ENCODE results near the gene FARS2.

GRCh38 chr6:5537132-5537531, 275.8 kb downstream of the FARS2 start:
- TF ChIP-seq CTCF (IDR thresholded peaks at IDR 0.05) (no peak), POLR2A (IDR thresholded peaks at IDR 0.05) (no peak), POLR2AphosphoS5 (IDR thresholded peaks at IDR 0.05) (no peak), EP300 (IDR thresholded peaks at IDR 0.05; ENCODE audit: low read depth) (no peak)

Data from transverse colon (tissue), 4 donors.